ENCODE results near the gene KRTAP5-10. TPM values are rescaled to one million over a fixed set of nuclear protein-coding genes. Genes with fewer than 3 reads are reported as not detected.

Gene KRTAP5-10
- total RNA-seq, 5 donors from 2014 or later (not counting 1 experiment from before 2014, with no cell fraction given): not detected

GRCh38 chr11:71542382-71542781, 23.0 kb upstream of the KRTAP5-10 start:
- H3K4me1 Mint-ChIP-seq: peaks cover 2 to 14% (median 10%) of the 10 kb centered on the region in 3 donors
- ChIA-PET CTCF (no interaction called here), POLR2A (no interaction called here)
- no peak for DNase-seq
- Histone ChIP-seq H3K9me3 (no peaks in the 10 kb centered on the region), H3K27me3 (replicated peaks in 1 of 2; ENCODE audit: control insufficient read depth in 2 of 2, extremely low read depth in 1 of 2, insufficient read depth in 2 of 2, low read length in 1 of 2) (peaks cover 0 to 47% of the 10 kb centered on the region in 2 experiments), H3K4me1 (ENCODE audit: control insufficient read depth in 1 of 2, extremely low read depth in 1 of 2, insufficient read depth in 2 of 2, low read length in 2 of 2) (peaks cover 0 to 3% of the 10 kb centered on the region in 2 experiments), H3K36me3 (ENCODE audit: control insufficient read depth in 2 of 2, extremely low read depth in 1 of 2, insufficient read depth in 1 of 2, low read length in 1 of 2) (no peaks in the 10 kb centered on the region), H3K4me3 (ENCODE audit: control insufficient read depth in 1 of 2, extremely low read depth in 1 of 2, low read length in 1 of 2) (no peak overlapping the region), H3K27ac (ENCODE audit: low read length) (no peak overlapping the region)
- peaks cover 5% of the 10 kb centered on the region for H3K36me3 Mint-ChIP-seq
- no peak overlapping the region for H3K27ac Mint-ChIP-seq
- WGBS (ENCODE audit: insufficient coverage): 75% methylated on average over 4 of the region's 7 CpGs
- no peak overlapping the region for H3K4me3 Mint-ChIP-seq
- no peak for ATAC-seq (replicated peaks in 1 of 4)
- H3K9me3 Mint-ChIP-seq: peaks cover 7 to 12% (median 7%) of the 10 kb centered on the region in 3 donors
- H3K27me3 Mint-ChIP-seq: peaks cover 6 to 33% of the 10 kb centered on the region in 2 donors

- Histone ChIP-seq H3K27ac (ENCODE audit: low read length) (no peak overlapping the region), H3K9me3 (no peaks in the 10 kb centered on the region), H3K36me3 (ENCODE audit: control insufficient read depth in 2 of 2, extremely low read depth in 1 of 2, insufficient read depth in 1 of 2, low read length in 1 of 2) (no peaks in the 10 kb centered on the region), H3K4me3 (ENCODE audit: control insufficient read depth in 1 of 2, extremely low read depth in 1 of 2, low read length in 1 of 2) (no peak overlapping the region), H3K4me1 (ENCODE audit: control insufficient read depth in 1 of 2, extremely low read depth in 1 of 2, insufficient read depth in 2 of 2, low read length in 2 of 2) (peaks cover 0 to 3% of the 10 kb centered on the region in 2 experiments), H3K27me3 (replicated peaks in 1 of 2; ENCODE audit: control insufficient read depth in 2 of 2, extremely low read depth in 1 of 2, insufficient read depth in 2 of 2, low read length in 1 of 2) (peaks cover 0 to 53% of the 10 kb centered on the region in 2 experiments)
- Mint-ChIP-seq H3K4me1 (peaks cover 2 to 14% (median 10%) of the 10 kb centered on the region in 3 donors), H3K27me3 (peaks cover 12 to 39% of the 10 kb centered on the region in 2 donors), H3K27ac (no peak overlapping the region), H3K4me3 (no peak overlapping the region), H3K9me3 (peaks cover 7 to 12% (median 7%) of the 10 kb centered on the region in 3 donors), H3K36me3 (peaks cover 5% of the 10 kb centered on the region)
- ChIA-PET CTCF (no interaction called here), POLR2A (no interaction called here)
- no peak for DNase-seq
- 64% methylated on average over 13 of the region's 15 CpGs for WGBS (ENCODE audit: insufficient coverage)
- no peak for ATAC-seq (replicated peaks in 1 of 4)
Measured at GRCh38 chr11:71542879-71543777, 22.2 kb upstream of the KRTAP5-10 start.

GRCh38 chr11:71543866-71544265, 21.5 kb upstream of the KRTAP5-10 start:
- H3K27ac Mint-ChIP-seq: no peak overlapping the region
- no peak for ATAC-seq (replicated peaks in 1 of 4)

GRCh38 chr11:71544525-71545214, 20.7 kb upstream of the KRTAP5-10 start:
- ChIA-PET POLR2A (interaction anchor here in 1 of 2 donors (0.7 kb wide), 1 partner anchor 15 kb away, joined by 6 read pairs; no protein-coding TSS in a partner anchor), CTCF (no interaction called here)
- ATAC-seq (replicated peaks in 1 of 4) (no peak), DNase-seq (no peak)
- Histone ChIP-seq H3K36me3 (ENCODE audit: control insufficient read depth in 2 of 2, extremely low read depth in 1 of 2, insufficient read depth in 1 of 2, low read length in 1 of 2) (no peaks in the 10 kb centered on the region), H3K27ac (ENCODE audit: low read length) (no peak overlapping the region), H3K4me1 (ENCODE audit: control insufficient read depth in 1 of 2, extremely low read depth in 1 of 2, insufficient read depth in 2 of 2, low read length in 2 of 2) (peaks cover 0 to 3% of the 10 kb centered on the region in 2 experiments), H3K27me3 (replicated peaks in 1 of 2; ENCODE audit: control insufficient read depth in 2 of 2, extremely low read depth in 1 of 2, insufficient read depth in 2 of 2, low read length in 1 of 2) (peaks cover 0 to 52% of the 10 kb centered on the region in 2 experiments), H3K9me3 (no peaks in the 10 kb centered on the region), H3K4me3 (ENCODE audit: control insufficient read depth in 1 of 2, extremely low read depth in 1 of 2, low read length in 1 of 2) (no peak overlapping the region)
- Mint-ChIP-seq H3K27me3 (peaks cover 24 to 45% of the 10 kb centered on the region in 2 donors), H3K9me3 (peaks cover 7 to 12% (median 7%) of the 10 kb centered on the region in 3 donors), H3K36me3 (peaks cover 5% of the 10 kb centered on the region), H3K4me3 (no peak overlapping the region), H3K4me1 (peaks cover 2 to 14% (median 10%) of the 10 kb centered on the region in 3 donors), H3K27ac (no peak overlapping the region)
- 86% methylated on average over 2 of the region's 6 CpGs for WGBS (ENCODE audit: insufficient coverage)

More at GRCh38 chr11:71543866-71544265, 21.5 kb upstream of the KRTAP5-10 start:
- H3K9me3 Mint-ChIP-seq: peaks cover 7 to 12% (median 7%) of the 10 kb centered on the region in 3 donors
- peaks cover 16 to 41% of the 10 kb centered on the region in 2 donors for H3K27me3 Mint-ChIP-seq
- no peak overlapping the region for H3K27ac ChIP-seq (ENCODE audit: low read length)
- H3K9me3 ChIP-seq: no peaks in the 10 kb centered on the region
- peaks cover 5% of the 10 kb centered on the region for H3K36me3 Mint-ChIP-seq
- no peak overlapping the region for H3K4me3 ChIP-seq (ENCODE audit: control insufficient read depth in 1 of 2, extremely low read depth in 1 of 2, low read length in 1 of 2)
- peak in 1 of 35 experiments; percentile 6 for DNase-seq
- H3K4me3 Mint-ChIP-seq: no peak overlapping the region
- no peaks in the 10 kb centered on the region for H3K36me3 ChIP-seq (ENCODE audit: control insufficient read depth in 2 of 2, extremely low read depth in 1 of 2, insufficient read depth in 1 of 2, low read length in 1 of 2)
- peaks cover 0 to 3% of the 10 kb centered on the region in 2 experiments for H3K4me1 ChIP-seq (ENCODE audit: control insufficient read depth in 1 of 2, extremely low read depth in 1 of 2, insufficient read depth in 2 of 2, low read length in 2 of 2)
- H3K27me3 ChIP-seq (replicated peaks in 1 of 2; ENCODE audit: control insufficient read depth in 2 of 2, extremely low read depth in 1 of 2, insufficient read depth in 2 of 2, low read length in 1 of 2): peaks cover 0 to 56% of the 10 kb centered on the region in 2 experiments
- CTCF ChIA-PET: no interaction called here
- POLR2A ChIA-PET: no interaction called here
- 8% methylated on average over 4 of the region's 8 CpGs for WGBS (ENCODE audit: insufficient coverage)
- H3K4me1 Mint-ChIP-seq: peaks cover 2 to 14% (median 10%) of the 10 kb centered on the region in 3 donors

- no peak for ATAC-seq (replicated peaks in 1 of 4)
- ChIA-PET POLR2A (no interaction called here), CTCF (no interaction called here)
- Mint-ChIP-seq H3K4me3 (no peak overlapping the region), H3K4me1 (peaks cover 2 to 14% (median 10%) of the 10 kb centered on the region in 3 donors), H3K27ac (no peak overlapping the region), H3K36me3 (peaks cover 5% of the 10 kb centered on the region), H3K9me3 (peaks cover 7 to 11% (median 7%) of the 10 kb centered on the region in 3 donors), H3K27me3 (peaks cover 25 to 46% of the 10 kb centered on the region in 2 donors)
- Histone ChIP-seq H3K27me3 (replicated peaks in 1 of 2; ENCODE audit: control insufficient read depth in 2 of 2, extremely low read depth in 1 of 2, insufficient read depth in 2 of 2, low read length in 1 of 2) (peaks cover 0 to 49% of the 10 kb centered on the region in 2 experiments), H3K36me3 (ENCODE audit: control insufficient read depth in 2 of 2, extremely low read depth in 1 of 2, insufficient read depth in 1 of 2, low read length in 1 of 2) (no peaks in the 10 kb centered on the region), H3K4me1 (ENCODE audit: control insufficient read depth in 1 of 2, extremely low read depth in 1 of 2, insufficient read depth in 2 of 2, low read length in 2 of 2) (peaks cover 0 to 3% of the 10 kb centered on the region in 2 experiments), H3K9me3 (no peaks in the 10 kb centered on the region), H3K27ac (ENCODE audit: low read length) (no peak overlapping the region), H3K4me3 (ENCODE audit: control insufficient read depth in 1 of 2, extremely low read depth in 1 of 2, low read length in 1 of 2) (no peak overlapping the region)
- DNase-seq: no peak
- WGBS (ENCODE audit: insufficient coverage): 95% methylated on average over 6 of the region's 12 CpGs
Measured at GRCh38 chr11:71545405-71545966, 19.9 kb upstream of the KRTAP5-10 start.

GRCh38 chr11:71548120-71548519, 17.2 kb upstream of the KRTAP5-10 start, which contains the start of gene KRTAP5-9:
TSS of gene KRTAP5-9 (plus strand) at chr11:71548420. CDS start at chr11:71548658, 238 bp downstream.
- H3K27ac Mint-ChIP-seq: peak within 1 kb of the TSS in 1 of 2 donors; percentile 21
- WGBS (ENCODE audit: insufficient coverage): 91% methylated on average over 3 of the region's 5 CpGs
- ChIA-PET CTCF (no interaction called here), POLR2A (no interaction called here)
- Histone ChIP-seq H3K4me1 (ENCODE audit: control insufficient read depth in 1 of 2, extremely low read depth in 1 of 2, insufficient read depth in 2 of 2, low read length in 2 of 2) (peaks cover 0 to 3% of the 10 kb centered on the region in 2 experiments), H3K9me3 (no peaks in the 10 kb centered on the region), H3K27me3 (replicated peaks in 1 of 2; ENCODE audit: control insufficient read depth in 2 of 2, extremely low read depth in 1 of 2, insufficient read depth in 2 of 2, low read length in 1 of 2) (peaks cover 0 to 35% of the 10 kb centered on the region in 2 experiments), H3K4me3 (ENCODE audit: control insufficient read depth in 1 of 2, extremely low read depth in 1 of 2, low read length in 1 of 2) (no peak within 1 kb of the TSS), H3K27ac (ENCODE audit: low read length) (no peak within 1 kb of the TSS), H3K36me3 (ENCODE audit: control insufficient read depth in 2 of 2, extremely low read depth in 1 of 2, insufficient read depth in 1 of 2, low read length in 1 of 2) (no peaks in the 10 kb centered on the region)
- DNase-seq: no peak
- peaks cover 2 to 14% (median 10%) of the 10 kb centered on the region in 3 donors for H3K4me1 Mint-ChIP-seq
- H3K36me3 Mint-ChIP-seq: no peaks in the 10 kb centered on the region
- peaks cover 0 to 7% (median 0%) of the 10 kb centered on the region in 3 donors for H3K9me3 Mint-ChIP-seq
- peaks cover 25 to 30% of the 10 kb centered on the region in 2 donors for H3K27me3 Mint-ChIP-seq
- no peak within 1 kb of the TSS for H3K4me3 Mint-ChIP-seq
- ATAC-seq (replicated peaks in 1 of 4): no peak

Measured in T-cell (primary cell).